Suppressor macrophage treated with lipopolysaccharide for 4 hours (primary cell): Measurements from ENCODE around the gene RIMS3.
"Not testable (repeated sequence)": the region's sequence is repeated elsewhere in the genome, so short reads cannot be mapped to it uniquely, and the experiment has no call there.

Experiments
- DNase-seq: peaks from one replicate; pipeline ENCODE4 v3.0.0-alpha.2; 2020

The RIMS3 gene

GRCh38 chr1:40665335-40666171 lies at the start of gene RIMS3:
Gene RIMS3, minus strand, starts transcription at chr1:40665682. Its CDS starts 23,757 bp downstream, at chr1:40641925.
- peak; percentile 89 for DNase-seq

- DNase-seq: peak; percentile 64
Measured at GRCh38 chr1:40712997-40713396, 47.5 kb upstream of the RIMS3 start.

DNA sequence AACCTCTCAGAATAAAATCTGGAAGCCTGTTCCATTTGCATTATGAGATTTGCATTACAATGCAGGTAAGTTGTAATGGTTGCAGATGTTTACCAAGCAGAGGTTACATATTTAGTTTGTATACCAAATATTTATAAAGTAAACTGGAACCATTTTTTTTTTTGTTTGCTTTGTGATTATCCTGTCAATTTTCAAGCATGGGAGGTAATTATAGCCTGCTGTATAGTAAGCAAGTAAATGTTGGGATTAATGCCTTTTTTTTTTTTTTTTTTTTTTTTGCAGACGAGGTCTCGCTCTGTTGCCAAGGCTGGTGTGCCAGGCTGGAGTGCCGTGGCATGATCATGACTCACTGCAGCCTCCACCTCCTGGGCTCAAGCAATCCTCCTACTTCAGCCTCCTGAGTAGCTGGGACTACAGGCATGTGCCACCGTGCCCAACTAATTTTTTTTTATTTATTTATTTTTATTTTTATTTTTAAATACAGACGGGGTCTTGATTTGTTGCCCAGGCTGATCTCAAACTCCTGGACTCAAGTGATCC lies 47.0 kb upstream of the RIMS3 start:
- DNase-seq: no peak

GRCh38 chr1:40711465-40712404 lies 46.3 kb upstream of the RIMS3 start:
- DNase-seq: peak; percentile 30

DNA sequence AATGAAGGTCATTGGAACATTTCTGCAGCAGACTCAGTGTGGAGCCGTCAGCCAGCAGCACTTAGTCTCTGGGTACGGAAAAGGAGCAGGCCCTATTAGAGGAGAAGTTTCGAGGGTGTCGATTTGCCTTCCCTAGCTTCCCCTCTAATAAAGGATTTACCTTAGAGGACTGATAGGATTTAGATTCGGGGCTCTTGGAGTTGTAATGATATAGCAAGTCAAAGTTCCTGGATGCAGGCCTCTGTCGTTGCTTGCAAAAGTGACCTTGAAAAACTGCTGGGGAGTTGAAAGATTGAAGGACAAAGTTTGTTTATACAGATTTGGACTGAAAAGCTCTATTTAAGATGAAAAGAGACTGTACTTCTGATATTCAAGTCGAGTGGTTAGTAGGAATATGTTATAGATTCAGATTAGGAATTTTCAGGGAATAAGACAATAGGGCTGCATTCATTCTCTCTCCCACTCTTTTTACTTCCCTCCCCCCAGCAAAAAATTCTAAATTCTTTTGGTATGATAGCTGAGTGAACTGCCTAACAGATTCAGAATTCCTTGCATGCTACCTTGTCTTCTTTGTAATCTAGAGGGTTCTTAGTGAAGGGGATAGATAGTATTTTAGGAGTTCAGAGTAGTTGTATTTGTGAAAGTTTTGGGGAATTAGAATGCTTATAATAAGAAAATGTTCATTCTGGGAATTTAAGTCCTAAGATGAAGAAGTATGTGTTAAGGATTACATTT lies 45.3 kb upstream of the RIMS3 start:
- DNase-seq: no peak

- no peak for DNase-seq
Measured at GRCh38 chr1:40709802-40710278, 44.4 kb upstream of the RIMS3 start.

- peak; percentile 52 for DNase-seq
Measured at GRCh38 chr1:40709100-40709801, 43.8 kb upstream of the RIMS3 start.

DNA sequence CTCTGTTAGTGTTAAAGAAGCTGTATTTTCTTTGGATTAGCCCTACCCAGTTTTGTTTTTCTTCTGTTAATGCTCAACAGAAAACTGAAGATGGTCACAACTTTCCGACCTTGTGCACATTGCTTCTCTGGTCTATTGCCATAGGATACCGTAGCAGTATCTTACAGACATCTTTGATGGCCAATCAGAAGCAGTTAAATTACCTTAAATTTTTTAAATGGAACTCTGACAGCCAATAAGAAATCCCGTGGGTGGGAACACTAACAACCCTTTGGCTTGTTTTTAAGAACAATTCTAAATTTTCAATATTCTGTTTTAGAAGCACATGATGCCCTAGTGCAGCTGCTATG lies 43.2 kb upstream of the RIMS3 start:
- no peak for DNase-seq

GRCh38 chr1:40706626-40707025 lies 41.1 kb upstream of the RIMS3 start:
- no peak for DNase-seq

DNA sequence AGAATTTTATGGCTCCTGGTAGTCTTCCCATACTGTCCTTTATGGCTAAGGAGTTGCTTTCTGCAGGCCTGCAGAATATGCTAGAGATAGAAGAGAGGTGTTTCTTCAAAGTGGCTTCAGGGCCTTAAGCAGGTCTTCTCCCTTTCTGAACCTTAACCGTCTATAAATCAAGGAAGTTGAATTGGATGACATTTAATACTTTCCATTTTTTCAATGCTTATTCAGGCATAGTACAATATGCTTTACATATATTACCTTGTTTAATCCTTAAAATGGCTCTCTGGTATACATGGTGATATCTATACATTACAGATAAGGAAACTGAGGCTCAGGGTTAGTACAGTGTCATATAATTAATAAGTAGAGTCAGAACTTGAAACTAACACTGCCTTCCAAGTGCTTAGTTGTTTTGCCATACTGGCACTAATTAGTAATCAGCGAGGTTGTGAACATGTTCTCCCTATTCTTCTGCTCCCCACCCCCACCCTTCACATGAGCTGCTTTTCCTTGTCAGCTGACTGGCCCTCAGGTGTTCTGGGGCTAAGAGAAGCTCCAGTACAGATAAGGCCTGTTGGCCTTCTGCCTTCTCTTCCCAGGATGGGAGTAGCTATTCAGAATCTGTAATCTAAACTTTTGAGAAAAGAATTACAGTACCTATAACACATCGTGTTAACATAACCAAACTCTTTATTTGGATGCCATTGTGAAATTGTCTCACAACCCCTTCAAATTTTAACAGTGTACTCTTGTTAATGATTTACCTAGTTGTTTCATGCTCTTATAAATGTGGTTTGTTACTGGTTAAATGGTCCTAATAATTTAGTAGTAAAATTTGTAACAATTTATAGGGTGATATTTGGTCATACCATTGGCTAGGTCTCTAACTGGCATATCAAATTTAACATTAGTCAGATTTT lies 39.6 kb upstream of the RIMS3 start:
- DNase-seq: no peak

DNA sequence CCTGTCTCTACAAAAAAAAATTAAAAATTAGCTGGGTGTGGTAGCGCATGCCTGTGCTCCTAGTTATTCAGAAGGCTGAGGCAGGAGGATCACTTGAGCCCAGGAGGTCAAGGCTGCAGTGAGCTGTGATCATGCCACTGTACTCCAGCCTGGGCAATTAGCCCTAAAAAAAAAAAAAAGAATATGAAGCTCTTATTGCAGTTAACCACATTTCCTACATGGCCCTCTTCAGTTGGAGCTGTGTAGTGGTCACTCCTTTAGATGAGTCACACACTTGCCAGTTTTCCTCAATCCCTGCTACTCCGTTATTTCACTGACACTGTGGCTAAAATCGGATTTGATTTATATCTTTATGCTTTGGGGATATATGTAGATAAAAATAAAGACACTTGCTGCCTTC lies 37.8 kb upstream of the RIMS3 start:
- peak; percentile 31 for DNase-seq

DNA sequence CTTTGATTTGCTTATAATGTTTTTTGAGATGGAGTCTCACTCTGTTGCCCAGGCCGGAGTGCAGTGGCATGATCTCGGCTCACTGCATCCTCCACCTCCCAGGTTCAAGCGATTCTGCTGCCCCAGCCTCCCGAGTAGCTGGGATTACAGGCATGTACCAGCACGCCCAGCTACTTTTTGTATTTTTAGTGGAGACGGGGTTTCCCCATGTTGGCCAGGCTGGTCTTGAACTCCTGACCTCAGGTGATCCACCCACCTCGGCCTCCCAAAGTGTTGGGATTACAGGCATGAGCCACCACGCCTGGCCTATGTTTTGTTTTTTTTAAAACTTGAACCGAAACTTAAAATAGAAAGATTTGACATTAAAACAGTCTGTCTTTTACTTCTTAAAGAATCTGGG lies 37.3 kb upstream of the RIMS3 start:
- not testable (repeated sequence) for DNase-seq

- DNase-seq: no peak
Measured at GRCh38 chr1:40701684-40702083, 36.2 kb upstream of the RIMS3 start.

GRCh38 chr1:40699787-40700186 lies 34.3 kb upstream of the RIMS3 start:
- DNase-seq: no peak

- no peak for DNase-seq
Measured at GRCh38 chr1:40697436-40697835, 32.0 kb upstream of the RIMS3 start.

DNA sequence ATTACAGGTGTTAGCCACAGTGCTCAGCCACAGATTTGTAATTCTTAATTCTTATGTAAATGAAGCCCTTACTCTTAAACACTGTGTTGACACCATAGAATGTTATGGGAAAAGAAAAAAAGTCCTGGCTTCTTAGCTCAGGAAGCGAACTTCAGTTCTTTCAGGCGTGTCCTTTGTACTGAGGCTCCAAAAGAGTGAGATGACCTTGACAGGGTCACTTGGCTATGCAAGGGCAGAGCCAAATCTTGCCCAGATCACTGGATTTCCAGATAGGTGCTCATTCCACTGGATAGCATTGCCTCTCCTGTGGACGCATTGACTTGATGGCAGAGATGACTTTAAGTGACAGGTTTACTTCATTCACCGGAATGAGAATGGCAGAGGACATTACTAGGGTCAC lies 30.8 kb upstream of the RIMS3 start:
- no peak for DNase-seq

- DNase-seq: no peak
Measured at GRCh38 chr1:40694353-40694874, 28.9 kb upstream of the RIMS3 start.

GRCh38 chr1:40693425-40693824 lies 27.9 kb upstream of the RIMS3 start:
- DNase-seq: no peak

DNA sequence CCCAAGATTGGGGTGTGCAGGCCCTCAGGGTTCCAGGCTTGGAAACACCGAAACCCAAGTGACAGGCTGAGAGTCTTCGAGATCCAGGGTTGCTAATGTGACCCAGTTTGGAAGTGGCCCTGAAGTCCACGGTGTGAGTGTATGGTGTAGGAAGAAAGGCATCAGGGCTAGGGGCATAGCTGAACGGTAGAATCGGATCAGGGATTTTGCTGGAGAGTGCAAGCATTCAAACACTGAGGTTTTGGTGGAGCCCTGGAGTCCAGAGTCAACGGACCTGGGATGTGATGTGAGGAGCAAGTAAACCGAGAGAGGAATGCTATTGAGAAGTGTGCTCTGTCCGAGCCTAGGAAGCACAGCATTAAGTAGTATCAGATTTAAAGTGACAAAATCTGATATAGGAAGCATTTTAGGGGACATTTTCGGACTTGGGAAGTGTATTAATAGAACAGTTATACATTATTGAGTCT lies 27.0 kb upstream of the RIMS3 start:
- DNase-seq: no peak
